HepG2 (cell line): Measurements from ENCODE around the gene TEF. TPM values are rescaled to one million over a fixed set of nuclear protein-coding genes. Genes with fewer than 3 reads are reported as not detected.
A peak's percentile ranks its signal among the peaks of the same experiment; 100 is the strongest.

Experiments
- AHDC1 ChIP-seq: sonication (generic); formaldehyde crosslinking; IDR thresholded peaks from 2 replicates; pipeline ENCODE4 v1.5.1; 2020; ENCODE audit warnings: mild to moderate bottlenecking, missing genetic modification reagents, borderline replicate concordance
- ATF1 ChIP-seq: IDR thresholded peaks from 2 replicates; pipeline ENCODE4 v1.6.1; 2016; ENCODE audit warnings: mild to moderate bottlenecking, control low read depth
- FOXJ3 ChIP-seq: sonication (generic); formaldehyde crosslinking; IDR thresholded peaks from 2 replicates; pipeline ENCODE4 v1.4.0; 2020; ENCODE audit warnings: missing genetic modification reagents, mild to moderate bottlenecking, borderline replicate concordance
- HHEX ChIP-seq: IDR thresholded peaks from 2 replicates; pipeline ENCODE4 v1.6.1; 2016; ENCODE audit warnings: control low read depth
- HNF1A ChIP-seq, 2 experiments: sonication (generic) in 1 of 2; formaldehyde crosslinking in 1 of 2; IDR thresholded peaks; 2 replicates each; pipeline versions ENCODE4 v1.4.0 to v1.6.1; 2016 to 2020; ENCODE audit warnings: borderline replicate concordance in 1 of 2, low read depth in 1 of 2, mild to moderate bottlenecking in 1 of 2, missing genetic modification reagents in 1 of 2
- PRMT3 ChIP-seq: sonication (generic); formaldehyde crosslinking; IDR thresholded peaks from 2 replicates; pipeline ENCODE4 v1.8.1; 2022; ENCODE audit warnings: low read depth, mild to moderate bottlenecking, moderate library complexity, missing genetic modification reagents, borderline replicate concordance
- THRA ChIP-seq: sonication (generic); formaldehyde crosslinking; IDR thresholded peaks from 2 replicates; pipeline ENCODE4 v1.4.0; 2020; ENCODE audit warnings: missing genetic modification reagents, borderline replicate concordance
- U2AF2 ChIP-seq: fragments of 200-400 bp; formaldehyde crosslinking; IDR thresholded peaks from 2 replicates; pipeline ENCODE4 v1.6.1; 2017; ENCODE audit warnings: low read depth, mild to moderate bottlenecking, low read length
- ZNF30 ChIP-seq: sonication (generic); formaldehyde crosslinking; IDR thresholded peaks from 2 replicates; pipeline ENCODE4 v1.5.0; 2020; ENCODE audit warnings: mild to moderate bottlenecking, missing genetic modification reagents
- ZNF704 ChIP-seq: sonication (generic); formaldehyde crosslinking; IDR thresholded peaks from 2 replicates; pipeline ENCODE4 v1.8.1; 2023; ENCODE audit warnings: mild to moderate bottlenecking, inconsistent platforms, moderate library complexity, missing genetic modification reagents, borderline replicate concordance
- polyA plus RNA-seq, 8 experiments: library from polyadenylated mRNA; depleted of rRNA in 3 of 8; stranded (reverse) in 7 of 8; unstranded in 1 of 8; fragments of >200 nt; fragmentation: Illumina TruSeq in 4 of 8; extraction: Trizol in 4 of 8; gene quantifications; 2 replicates each; pipeline versions ENCODE4 v1.2.1 to v1.2.3, GENCODE V29; 2011 to 2016; ENCODE audit warnings: low read depth in 4 of 8, missing spikeins in 1 of 8, mixed read lengths in 1 of 8; ENCODE audit not compliant: insufficient read depth in 1 of 8
- total RNA-seq, 5 experiments: library from RNA; depleted of rRNA; stranded (reverse); fragments of >200 nt; fragmentation: Illumina TruSeq; extraction: Trizol; gene quantifications; 2 replicates each; pipeline ENCODE4 v1.2.3, GENCODE V29; 2016; ENCODE audit warnings: low read depth in 1 of 5

TEF gene
- total and polyA plus RNA-seq, 2 of the 13 experiments (the other 11 are each of a cell fraction or from before 2014, with no cell fraction given): 7.6 to 11.2 TPM

GRCh38 chr22:41446639-41447434, 65.1 kb downstream of the TEF start, which contains the start of gene TOB2 (continued):
- TF ChIP-seq AHDC1 (CRISPR knock-in tag) (peak; percentile 21; the same call in 1 of the 2 replicates), HHEX (CRISPR knock-in tag) (peak; percentile 32; the same call in 1 of the 2 replicates), ZNF30 (CRISPR knock-in tag) (0 out of 2 replicates have a peak, but pooled peaks have one; percentile 51), PRMT3 (CRISPR knock-in tag) (peak; percentile 82; the same call in 1 of the 2 replicates), ZNF704 (CRISPR knock-in tag) (peak; percentile 85; the same call in 1 of the 2 replicates), HNF1A (IDR thresholded peaks at IDR 0.05; ENCODE audit: low read depth) (no peak), HNF1A (CRISPR knock-in tag; IDR thresholded peaks at IDR 0.05; ENCODE audit: borderline replicate concordance) (peak; percentile 76), FOXJ3 (CRISPR knock-in tag) (peak; percentile 75), ATF1 (CRISPR knock-in tag) (peak; percentile 78), THRA (CRISPR knock-in tag) (peak; percentile 90), U2AF2 (0 out of 2 replicates have a peak, but pooled peaks have one; percentile 89)
